ENCODE measurements around the gene ACTR1B. TPM values are rescaled to one million over a fixed set of nuclear protein-coding genes. Genes with fewer than 3 reads are reported as not detected.
"Not testable (repeated sequence)": the region's sequence is repeated elsewhere in the genome, so short reads cannot be mapped to it uniquely, and the experiment has no call there.

ACTR1B gene
- total RNA-seq, 1 donor = 92.9 TPM

- not testable (repeated sequence) for DNase-seq (ENCODE audit: low read depth in 2 of 3, low spot score in 2 of 3)
Measured at GRCh38 chr2:97620492-97620891, 43.4 kb downstream of the ACTR1B start.

- DNase-seq (ENCODE audit: low read depth in 2 of 3, low spot score in 2 of 3) = peak in 1 of 3 donors; percentile 4
Measured at GRCh38 chr2:97618939-97619827, 44.7 kb downstream of the ACTR1B start.

GRCh38 chr2:97617911-97618310, 45.9 kb downstream of the ACTR1B start:
- no peak for DNase-seq (ENCODE audit: low read depth in 2 of 3, low spot score in 2 of 3)

GRCh38 chr2:97615746-97616145, 48.1 kb downstream of the ACTR1B start:
- not testable (repeated sequence) for DNase-seq (ENCODE audit: low read depth in 2 of 3, low spot score in 2 of 3)

GRCh38 chr2:97611895-97612294, 51.9 kb downstream of the ACTR1B start:
- not testable (repeated sequence) for DNase-seq (ENCODE audit: low read depth in 2 of 3, low spot score in 2 of 3)

- DNase-seq (ENCODE audit: low read depth in 2 of 3, low spot score in 2 of 3) = not testable (repeated sequence)
Measured at GRCh38 chr2:97608745-97609144, 55.1 kb downstream of the ACTR1B start.

Small RNA genes lying within 50 kb of the gene (small RNA-seq; reads per million reads assigned to genes)
- not detected for gene RNU4-8P

Other genes starting within 250 kb of the ACTR1B start
- 37.2 TPM for gene ANKRD36B, start 74.2 kb downstream of the ACTR1B start, total RNA-seq
- 132 TPM for gene COX5B, start 18.0 kb downstream of the ACTR1B start, total RNA-seq
- gene C2orf92, start 5.7 kb upstream of the ACTR1B start, total RNA-seq = 5.1 TPM
- 19.1 TPM for gene ZAP70, start 49.5 kb upstream of the ACTR1B start, total RNA-seq

All from hematopoietic multipotent progenitor cell (in vitro differentiated cells).